Spleen (tissue), 11 donors: ENCODE measurements around the gene NACA. TPM values are rescaled to one million over a fixed set of nuclear protein-coding genes. Genes with fewer than 3 reads are reported as not detected.
A peak's percentile ranks its signal among the peaks of the same experiment; 100 is the strongest.
"Not testable (repeated sequence)": the region's sequence is repeated elsewhere in the genome, so short reads cannot be mapped to it uniquely, and the experiment has no call there.

ENCODE experiments used
- DNase-seq: peaks from one replicate; pipeline ENCODE4 v3.0.0-alpha.2; 2020
- H3K27ac ChIP-seq, 8 donors: fragments of 200-600 bp; sonication (generic) in 7 of 8; 1 replicate in 4 of 8; 2 replicates in 4 of 8; pipeline versions ENCODE4 v1.5.0 to v1.8.0; 2016 to 2021; ENCODE audit warnings: inconsistent platforms in 4 of 8, mild to moderate bottlenecking in 4 of 8, moderate library complexity in 1 of 8
- H3K27me3 ChIP-seq, 7 donors: fragments of 200-600 bp; sonication (generic) in 6 of 7; replicated peaks in 1 of 7; 1 replicate in 4 of 7; 2 replicates in 3 of 7; pipeline versions ENCODE4 v1.5.0 to v1.8.0; 2016 to 2021; ENCODE audit warnings: inconsistent platforms in 3 of 7, mild to moderate bottlenecking in 1 of 7
- H3K36me3 ChIP-seq, 6 donors: fragments of 200-600 bp; sonication (generic) in 5 of 6; 1 replicate in 4 of 6; 2 replicates in 2 of 6; pipeline versions ENCODE4 v1.5.0 to v1.8.0; 2016 to 2021; ENCODE audit warnings: inconsistent platforms in 2 of 6
- H3K4me1 ChIP-seq, 6 donors: fragments of 200-600 bp; sonication (generic) in 5 of 6; 1 replicate in 3 of 6; 2 replicates in 3 of 6; pipeline versions ENCODE4 v1.5.0 to v1.8.0; 2016 to 2021; ENCODE audit warnings: inconsistent platforms in 3 of 6
- H3K4me3 ChIP-seq, 8 donors: fragments of 200-600 bp; sonication (generic) in 7 of 8; 1 replicate in 4 of 8; 2 replicates in 4 of 8; pipeline versions ENCODE4 v1.5.0 to v1.8.0; 2016 to 2021; ENCODE audit warnings: inconsistent platforms in 4 of 8, mild to moderate bottlenecking in 4 of 8, moderate library complexity in 2 of 8
- H3K9me3 ChIP-seq, 8 donors: fragments of 200-600 bp; sonication (generic) in 7 of 8; 1 replicate in 4 of 8; 2 replicates in 4 of 8; pipeline versions ENCODE4 v1.5.0 to v1.8.0; 2016 to 2021; ENCODE audit warnings: inconsistent platforms in 4 of 8
- CTCF ChIP-seq, 11 experiments: fragments of 200-600 bp in 7 of 11; fragments of 450-650 bp in 4 of 11; sonication (generic) in 4 of 11; IDR thresholded peaks in 8 of 11; conservative IDR thresholded peaks in 3 of 11; 1 replicate in 7 of 11; 2 replicates in 4 of 11; pipeline versions ENCODE4 v1.4.0 to v1.8.0; 2016 to 2021; ENCODE audit warnings: antibody characterized with exemption in 11 of 11, inconsistent platforms in 4 of 11, mild to moderate bottlenecking in 1 of 11
- POLR2A ChIP-seq, 3 donors: fragments of 450-650 bp; IDR thresholded peaks; one replicate each; pipeline ENCODE4 v1.5.1; 2017; ENCODE audit warnings: antibody characterized with exemption in 3 of 3, mild to moderate bottlenecking in 1 of 3
- POLR2AphosphoS5 ChIP-seq, 3 donors: sonication (generic); formaldehyde crosslinking; IDR thresholded peaks; one replicate each; pipeline ENCODE4 v1.5.1; 2017; ENCODE audit warnings: antibody characterized with exemption in 3 of 3
- WGBS, 5 donors: extraction: QIAGEN DNeasy Blood & Tissue Kit in 3 of 5; methylation state at CpG; one replicate each; pipeline versions ENCODE4 v1.1.5 to v1.1.7; 2013 to 2018; 5-methylcytosine and 5-hydroxymethylcytosine counted together
- intact Hi-C: fragments of 100-400 bp; cut with DNase I; formaldehyde crosslinking; loops from one replicate; pipeline ENCODE4 v1.15.0; 2023; ENCODE audit warnings: low total_unique reads
- polyA plus RNA-seq, 3 donors: library from polyadenylated mRNA; stranded (reverse); fragments of 200-250 nt; gene quantifications; one replicate each; pipeline ENCODE4 v1.2.1, GENCODE V29; 2013
- total RNA-seq, 7 donors: library from RNA; depleted of rRNA in 3 of 7; stranded (reverse); fragments of >200 nt in 3 of 7; fragmentation: NEBNext Ultra II Directional in 4 of 7; extraction: Animal tissue kit (Norgen Biotek cat#: 25700) in 4 of 7; gene quantifications; one replicate each; pipeline versions ENCODE4 v1.1.0 to v1.2.1, GENCODE V29; 2016 to 2021
- donor health status: healthy with polysubstance abuse.
- donor health status: DM: no; HTN: no; CAD: no; lungs with moderate emphysema.
- donor health status: DM: no; HTN: no; CAD: no.
- donor health status: Bipolar disorder and iron deficiency.
- donor health status: healthy.
- donor health status: DM: no; HTN: no; CAD: no.
- donor health status: DM: yes; HTN: yes; CAD: no.

The NACA gene
- total and polyA plus RNA-seq, 10 donors: 535 to 3,231 (median 780) TPM

GRCh38 chr12:56753566-56753965 is 28.5 kb upstream of the NACA start:
- peaks cover 0 to 6% (median under 1%) of the 10 kb centered on the region in 8 donors for H3K9me3 ChIP-seq
- intact Hi-C loops: loop anchor here (10.0 kb wide), 1 partner anchor 311 kb away; no protein-coding TSS in a partner anchor
- TF ChIP-seq POLR2AphosphoS5 (IDR thresholded peaks at IDR 0.05): no peak
- TF ChIP-seq CTCF (IDR thresholded peaks at IDR 0.05 in 8 of 11, conservative IDR thresholded peaks at IDR 0.05 in 3 of 11): no peak
- no peak for TF ChIP-seq POLR2A (IDR thresholded peaks at IDR 0.05)
- H3K4me1 ChIP-seq: peaks cover 21 to 54% (median 39%) of the 10 kb centered on the region in 6 donors
- no peak overlapping the region for H3K27ac ChIP-seq
- H3K36me3 ChIP-seq: peaks cover 0 to 12% (median 0%) of the 10 kb centered on the region in 6 donors
- no peak for DNase-seq
- WGBS, 5 donors: 98 to 100% (median 100%) methylated on average over 1 of the region's 1 CpG
- H3K4me3 ChIP-seq: no peak overlapping the region
- H3K27me3 ChIP-seq: no peaks in the 10 kb centered on the region

- H3K27ac ChIP-seq: peak within 1 kb of the TSS; percentile 54 to 90 (median 84)
- intact Hi-C loops: loop anchor here (10.0 kb wide), 1 partner anchor 313 kb away; no protein-coding TSS in a partner anchor
- DNase-seq: peak; percentile 94
- H3K9me3 ChIP-seq: no peaks in the 10 kb centered on the region
- H3K4me1 ChIP-seq: peaks cover 21 to 59% (median 36%) of the 10 kb centered on the region in 6 donors
- TF ChIP-seq POLR2AphosphoS5 (IDR thresholded peaks at IDR 0.05) (peak; percentile 82 to 85 (median 84)), POLR2A (IDR thresholded peaks at IDR 0.05) (no peak), CTCF (IDR thresholded peaks at IDR 0.05 in 8 of 11, conservative IDR thresholded peaks at IDR 0.05 in 3 of 11) (peak in 6 of 11 experiments; percentile 26 to 43 (median 39))
- no peaks in the 10 kb centered on the region for H3K27me3 ChIP-seq
- peak within 1 kb of the TSS; percentile 60 to 98 (median 89) for H3K4me3 ChIP-seq
- WGBS, 5 donors: 0 to 1% (median 0%) methylated on average over 44 to 64 of the region's 64 CpGs
- H3K36me3 ChIP-seq: peaks cover 0 to 28% (median 5%) of the 10 kb centered on the region in 6 donors
Measured at GRCh38 chr12:56751712-56752598, 26.9 kb upstream of the NACA start, which contains the start of gene PRIM1. Gene PRIM1 (minus strand): TSS chr12:56752323. CDS start chr12:56752298, 25 bp downstream.

GRCh38 chr12:56750596-56750995 is 25.5 kb upstream of the NACA start:
- intact Hi-C loops: loop anchor here (10.0 kb wide), 1 partner anchor 314 kb away; no protein-coding TSS in a partner anchor
- not testable (repeated sequence) for H3K27me3 ChIP-seq, H3K9me3 ChIP-seq, DNase-seq
- Histone ChIP-seq H3K4me1 (peaks cover 21 to 52% (median 33%) of the 10 kb centered on the region in 6 donors), H3K27ac (peak overlapping the region in 5 of 8 donors; percentile 81 to 90 (median 88)), H3K36me3 (peaks cover 0 to 42% (median 12%) of the 10 kb centered on the region in 6 donors), H3K4me3 (peak overlapping the region in 4 of 8 donors; percentile 86 to 98 (median 92))
- WGBS, 5 donors: 56 to 76% (median 65%) methylated on average over 13 of the region's 13 CpGs

GRCh38 chr12:56749853-56750252 is 24.8 kb upstream of the NACA start:
- Histone ChIP-seq H3K36me3 (peaks cover 0 to 49% (median 18%) of the 10 kb centered on the region in 6 donors), H3K27me3 (no peaks in the 10 kb centered on the region), H3K27ac (peak overlapping the region in 5 of 8 donors; percentile 24 to 90 (median 88)), H3K4me3 (no peak overlapping the region), H3K9me3 (no peaks in the 10 kb centered on the region), H3K4me1 (peaks cover 21 to 52% (median 33%) of the 10 kb centered on the region in 6 donors)
- intact Hi-C loops: loop anchor here (10.0 kb wide), 1 partner anchor 315 kb away; no protein-coding TSS in a partner anchor
- no peak for TF ChIP-seq CTCF (IDR thresholded peaks at IDR 0.05 in 8 of 11, conservative IDR thresholded peaks at IDR 0.05 in 3 of 11)
- no peak for TF ChIP-seq POLR2A (IDR thresholded peaks at IDR 0.05)
- TF ChIP-seq POLR2AphosphoS5 (IDR thresholded peaks at IDR 0.05): no peak
- DNase-seq: no peak
